Right lobe of liver (tissue), 4 donors: ENCODE data around the gene VRK1.

Experiments
- CTCF ChIP-seq, 4 donors: fragments of 200-600 bp in 3 of 4; fragments of 450-650 bp in 1 of 4; IDR thresholded peaks; one replicate each; pipeline versions ENCODE4 v1.5.1 to v1.8.0; 2016 to 2022; ENCODE audit warnings: antibody characterized with exemption in 4 of 4, mild to moderate bottlenecking in 2 of 4
- POLR2A ChIP-seq: fragments of 450-650 bp; IDR thresholded peaks from one replicate; pipeline ENCODE4 v1.6.1; 2017; ENCODE audit warnings: antibody characterized with exemption, mild to moderate bottlenecking
- donor health status: DM: no; HTN: no; CAD: no.
- donor health status: DM: no; HTN: no; CAD: no.
- donor health status: DM: no; HTN: yes; CAD: no.

GRCh38 chr14:96764012-96764411, 33.2 kb upstream of the VRK1 start:
- no peak for TF ChIP-seq CTCF (IDR thresholded peaks at IDR 0.05)
- no peak for TF ChIP-seq POLR2A
